PC-9 (cell line): ENCODE results near the gene MTOR. TPM values are rescaled to one million over a fixed set of nuclear protein-coding genes. Genes with fewer than 3 reads are reported as not detected.
"Not testable (repeated sequence)": the region's sequence is repeated elsewhere in the genome, so short reads cannot be mapped to it uniquely, and the experiment has no call there.

Experiments used
- BruUV-seq: library from RNA; stranded (reverse); fragments of 400-500 nt; replicated peaks from 2 replicates; lab custom pipeline; 2021; lab: Mats Ljungman, UMichigan
- CTCF ChIA-PET: fragments of 300-600 bp; sonication (Branson Sonifier 250); formaldehyde crosslinking; loops from one replicate; lab custom pipeline; 2022; ENCODE audit warnings: antibody characterized with exemption; lab: Charles Lee
- POLR2A ChIA-PET: fragments of 300-600 bp; sonication (Branson Sonifier 250); formaldehyde crosslinking; loops from one replicate; lab custom pipeline; 2022; ENCODE audit warnings: antibody characterized with exemption; ENCODE audit not compliant: unreplicated experiment; lab: Charles Lee
- DNase-seq, 2 experiments: peaks; one replicate each; pipeline versions ENCODE4 v3.0.0 to v3.0.0-alpha.2; 2015 to 2022; ENCODE audit warnings: mixed read lengths in 1 of 2
- H2AFZ ChIP-seq: fragments of 200-600 bp; sonication (generic); 2 replicates; pipeline ENCODE4 v1.8.1; 2017; ENCODE audit warnings: antibody characterized with exemption
- H3F3A ChIP-seq: fragments of 200-600 bp; sonication (generic); 2 replicates; pipeline ENCODE4 v1.8.1; 2017; ENCODE audit warnings: antibody characterized with exemption, mild to moderate bottlenecking, low read depth; ENCODE audit not compliant: insufficient read depth
- H3K27ac ChIP-seq: fragments of 200-600 bp; sonication (generic); 2 replicates; pipeline ENCODE4 v1.6.1; 2016; ENCODE audit warnings: mixed run types
- H3K27me3 ChIP-seq: fragments of 200-600 bp; sonication (generic); 2 replicates; pipeline ENCODE4 v1.6.1; 2016; ENCODE audit warnings: low read depth, mixed run types; ENCODE audit not compliant: insufficient read depth
- H3K36me3 ChIP-seq: fragments of 200-600 bp; sonication (generic); 2 replicates; pipeline ENCODE4 v1.6.1; 2016; ENCODE audit warnings: low read depth, mixed run types
- H3K4me1 ChIP-seq: fragments of 200-600 bp; sonication (generic); replicated peaks from 2 replicates; pipeline ENCODE4 v1.6.1; 2016; ENCODE audit warnings: mixed run types; ENCODE audit not compliant: insufficient read depth
- H3K4me2 ChIP-seq: fragments of 200-600 bp; sonication (generic); 2 replicates; pipeline ENCODE4 v1.6.1; 2017; ENCODE audit warnings: mixed run types
- H3K4me3 ChIP-seq: fragments of 200-600 bp; sonication (generic); 2 replicates; pipeline ENCODE4 v1.6.1; 2016; ENCODE audit warnings: mixed run types
- H3K79me2 ChIP-seq: fragments of 200-600 bp; sonication (generic); 2 replicates; pipeline ENCODE4 v1.6.1; 2017; ENCODE audit warnings: low read depth, mixed run types
- H3K9me2 ChIP-seq: fragments of 200-600 bp; sonication (generic); 2 replicates; pipeline ENCODE4 v1.8.1; 2017; ENCODE audit warnings: mild to moderate bottlenecking; ENCODE audit not compliant: insufficient read depth
- H3K9me3 ChIP-seq: fragments of 200-600 bp; sonication (generic); 2 replicates; pipeline ENCODE4 v1.8.1; 2016; ENCODE audit warnings: low read depth; ENCODE audit not compliant: insufficient read depth
- H4K20me1 ChIP-seq: fragments of 200-600 bp; sonication (generic); 2 replicates; pipeline ENCODE4 v1.8.1; 2017; ENCODE audit not compliant: insufficient read depth
- CTCF ChIP-seq: fragments of 200-600 bp; sonication (generic); conservative IDR thresholded peaks from 2 replicates; pipeline ENCODE4 v1.6.1; 2017; ENCODE audit warnings: mixed run types, antibody characterized with exemption, mild to moderate bottlenecking, moderate library complexity
- EZH2 ChIP-seq: fragments of 200-600 bp; sonication (generic); IDR thresholded peaks from 2 replicates; pipeline ENCODE4 v1.8.0; 2017; ENCODE audit warnings: antibody characterized with exemption, low read depth
- intact Hi-C: fragments of 100-400 bp; cut with micrococcal nuclease; formaldehyde crosslinking; loops from one replicate; pipeline ENCODE4 v1.10.0; 2022; ENCODE audit not compliant: unreplicated experiment
- total RNA-seq: library from RNA; stranded (reverse); gene quantifications from 2 replicates; pipeline ENCODE4 v1.2.3, GENCODE V29; 2021

The MTOR gene
- total RNA-seq, 1 experiment from 2014 or later: 37.4 TPM

DNA sequence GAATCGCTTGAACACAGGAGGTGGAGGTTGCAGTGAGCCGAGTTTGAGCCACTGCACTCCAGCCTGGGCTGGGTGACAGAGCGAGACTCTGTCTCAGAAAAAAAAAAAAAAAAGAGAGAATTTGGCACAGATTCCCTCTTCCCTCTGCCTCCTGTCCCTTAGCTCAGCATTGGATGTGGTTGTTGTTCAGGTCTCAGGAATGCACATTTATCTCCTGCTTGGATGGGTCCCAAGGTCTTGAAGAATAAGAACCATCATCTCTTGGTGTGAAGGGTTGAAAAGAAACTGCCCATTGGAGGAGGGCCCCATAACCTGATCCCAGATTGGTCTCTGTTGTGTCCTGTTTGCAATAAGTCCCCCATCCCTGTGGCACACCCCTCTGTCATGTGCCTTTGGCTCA lies 45.5 kb upstream of the MTOR start:
- peaks cover 14% of the 10 kb centered on the region for H3K27me3 ChIP-seq
- no peak for DNase-seq
- H3K79me2 ChIP-seq: no peaks in the 10 kb centered on the region
- H3K27ac ChIP-seq: no peak overlapping the region
- H3K9me3 ChIP-seq: no peaks in the 10 kb centered on the region
- H2AFZ ChIP-seq: no peak overlapping the region
- no peaks in the 10 kb centered on the region for H3F3A ChIP-seq
- CTCF ChIA-PET: no interaction called here
- POLR2A ChIA-PET: no interaction called here
- H3K4me3 ChIP-seq: no peak overlapping the region
- intact Hi-C loops: no loop called here
- no peak for TF ChIP-seq CTCF
- TF ChIP-seq EZH2: no peak
- H3K4me2 ChIP-seq: no peak overlapping the region
- H3K9me2 ChIP-seq: no peaks in the 10 kb centered on the region
- no peaks in the 10 kb centered on the region for H3K4me1 ChIP-seq
- no peaks in the 10 kb centered on the region for H4K20me1 ChIP-seq
- BruUV-seq: no TSS peak
- no peaks in the 10 kb centered on the region for H3K36me3 ChIP-seq

DNA sequence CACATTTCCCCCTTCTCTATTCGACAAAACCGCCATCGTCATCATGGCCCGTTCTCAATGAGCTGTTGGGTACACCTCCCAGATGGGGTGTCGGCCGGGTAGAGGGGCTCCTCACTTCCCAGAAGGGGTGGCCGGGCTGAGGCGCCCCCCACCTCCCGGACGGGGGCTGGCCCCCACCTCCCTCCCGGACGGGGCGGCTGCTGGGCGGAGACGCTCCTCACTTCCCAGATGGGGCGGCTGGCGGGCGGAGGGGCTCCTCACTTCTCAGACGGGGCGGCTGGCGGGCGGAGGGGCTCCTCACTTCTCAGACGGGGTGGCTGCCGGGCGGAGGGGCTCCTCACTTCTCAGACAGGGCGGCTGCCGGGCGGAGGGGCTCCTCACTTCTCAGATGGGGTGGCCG lies 43.2 kb upstream of the MTOR start:
- BruUV-seq, POLR2A ChIA-PET, H3K36me3 ChIP-seq, H3K27me3 ChIP-seq, CTCF ChIA-PET, H3K4me3 ChIP-seq, H3K4me1 ChIP-seq, H3K27ac ChIP-seq, H3K79me2 ChIP-seq, DNase-seq, H3K9me2 ChIP-seq, H3F3A ChIP-seq, H2AFZ ChIP-seq, H3K9me3 ChIP-seq, intact Hi-C loops, H3K4me2 ChIP-seq, H4K20me1 ChIP-seq: not testable (repeated sequence)

DNA sequence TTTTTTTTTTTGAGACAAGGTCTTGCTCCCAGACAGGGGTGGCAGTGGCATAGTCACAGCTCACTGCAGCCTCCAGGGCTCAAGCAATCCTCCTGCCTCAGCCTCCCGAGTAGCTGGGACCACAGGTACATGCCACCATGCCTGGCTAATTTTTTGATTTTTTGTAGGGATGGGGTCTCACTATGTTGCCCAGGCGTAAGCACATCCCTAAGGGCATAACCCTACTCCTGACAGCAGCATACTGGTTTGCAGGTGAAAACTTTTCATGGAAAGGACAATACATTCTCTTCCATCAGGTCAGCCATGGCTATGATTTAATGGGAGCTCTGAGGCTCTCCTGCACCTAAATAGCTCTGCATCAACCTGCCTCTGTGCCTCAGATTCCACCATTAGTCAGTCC lies 40.0 kb upstream of the MTOR start:
- Histone ChIP-seq H3K4me2 (no peak overlapping the region), H3K27ac (no peak overlapping the region), H3K9me3 (no peaks in the 10 kb centered on the region), H3K27me3 (no peaks in the 10 kb centered on the region), H3K9me2 (no peaks in the 10 kb centered on the region), H3K4me1 (no peaks in the 10 kb centered on the region), H2AFZ (no peak overlapping the region), H4K20me1 (no peaks in the 10 kb centered on the region), H3K79me2 (no peaks in the 10 kb centered on the region), H3K36me3 (no peaks in the 10 kb centered on the region), H3F3A (no peaks in the 10 kb centered on the region), H3K4me3 (no peak overlapping the region)
- TF ChIP-seq EZH2 (no peak), CTCF (no peak)
- ChIA-PET CTCF (no interaction called here), POLR2A (interaction anchor here (0.5 kb wide), 1 partner anchor 678 kb away, joined by 3 read pairs; the partner anchor contains the start of gene MFN2)
- intact Hi-C loops: no loop called here
- no TSS peak for BruUV-seq
- no peak for DNase-seq

DNA sequence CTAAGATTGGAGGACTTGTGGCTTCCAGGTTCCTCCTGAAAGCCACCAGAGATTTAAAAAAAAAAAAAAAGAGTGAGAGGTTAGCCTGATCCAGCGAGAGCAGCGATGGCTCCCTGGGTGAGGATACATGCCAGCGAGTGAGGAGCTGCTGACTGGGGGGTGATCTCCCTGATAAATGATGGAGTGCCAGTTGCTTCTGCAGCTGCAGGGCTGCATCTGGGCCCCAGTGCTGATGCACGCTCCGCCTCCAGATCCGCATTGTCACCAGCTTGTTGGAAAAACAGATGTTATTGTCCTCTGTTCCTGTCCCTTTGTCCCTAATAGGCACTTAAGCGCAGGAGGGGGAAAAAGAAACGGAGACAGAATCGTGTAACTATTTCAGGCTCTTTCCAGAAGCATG lies 39.2 kb upstream of the MTOR start:
- BruUV-seq: no TSS peak
- H3K9me3 ChIP-seq: no peaks in the 10 kb centered on the region
- CTCF ChIA-PET: no interaction called here

More for the DNA sequence above, 39.2 kb upstream of the MTOR start:
- no peaks in the 10 kb centered on the region for H3K36me3 ChIP-seq
- no peak overlapping the region for H3K27ac ChIP-seq
- H3F3A ChIP-seq: no peaks in the 10 kb centered on the region
- no peaks in the 10 kb centered on the region for H3K27me3 ChIP-seq
- intact Hi-C loops: no loop called here
- no peak for TF ChIP-seq EZH2
- no peak for TF ChIP-seq CTCF
- H3K4me2 ChIP-seq: no peak overlapping the region
- H3K9me2 ChIP-seq: no peaks in the 10 kb centered on the region
- DNase-seq: no peak
- no peaks in the 10 kb centered on the region for H3K79me2 ChIP-seq
- H3K4me3 ChIP-seq: no peak overlapping the region
- H4K20me1 ChIP-seq: no peaks in the 10 kb centered on the region
- no peak overlapping the region for H2AFZ ChIP-seq
- POLR2A ChIA-PET: no interaction called here
- no peaks in the 10 kb centered on the region for H3K4me1 ChIP-seq
